Measurements from ENCODE around the gene TP63. TPM values are rescaled to one million over a fixed set of nuclear protein-coding genes. Genes with fewer than 3 reads are reported as not detected.

TP63 gene
- polyA plus RNA-seq, 1 donor from 2014 or later = 0.12 TPM

GRCh38 chr3:189809583-189809982 lies 178.4 kb downstream of the TP63 start:
- Histone ChIP-seq H3K4me2 (ENCODE audit: low read length) (no peak overlapping the region), H2AFZ (ENCODE audit: low read depth, low read length) (no peak overlapping the region), H3K9me2 (ENCODE audit: insufficient read depth, low read length) (no peaks in the 10 kb centered on the region), H3K9ac (ENCODE audit: low read length) (no peak overlapping the region), H3F3A (ENCODE audit: insufficient read depth, low read length, poor library complexity, severe bottlenecking) (no peaks in the 10 kb centered on the region), H3K9me3 (ENCODE audit: low read length) (no peaks in the 10 kb centered on the region), H3K79me2 (replicated peaks; ENCODE audit: insufficient read depth, low read length) (no peaks in the 10 kb centered on the region), H3K4me3 (ENCODE audit: low read length) (no peak overlapping the region), H3K27ac (ENCODE audit: low read length) (no peak overlapping the region), H3K27me3 (ENCODE audit: insufficient read depth, low read depth, low read length) (peaks cover 79% of the 10 kb centered on the region), H3K36me3 (ENCODE audit: insufficient read depth, low read length) (no peaks in the 10 kb centered on the region), H4K20me1 (ENCODE audit: insufficient read depth) (no peaks in the 10 kb centered on the region)
- no peak for TF ChIP-seq POLR2AphosphoS5 (IDR thresholded peaks at IDR 0.05)
- TF ChIP-seq EZH2 (IDR thresholded peaks at IDR 0.05; ENCODE audit: borderline replicate concordance, insufficient read depth, low read length, poor library complexity, severe bottlenecking) = no peak
- no peak for TF ChIP-seq EP300 (conservative IDR thresholded peaks at IDR 0.05; ENCODE audit: poor library complexity, severe bottlenecking)
- no peak for TF ChIP-seq TAF1 (IDR thresholded peaks at IDR 0.05; ENCODE audit: low read depth)
- no peak for TF ChIP-seq REST (IDR thresholded peaks at IDR 0.05; ENCODE audit: borderline replicate concordance)
- no peak for TF ChIP-seq RAD21 (conservative IDR thresholded peaks at IDR 0.05)
- no peak for TF ChIP-seq MXI1 (conservative IDR thresholded peaks at IDR 0.05; ENCODE audit: poor library complexity, severe bottlenecking)
- TF ChIP-seq CTCF (IDR thresholded peaks at IDR 0.05; ENCODE audit: poor library complexity, severe bottlenecking) = no peak
- TF ChIP-seq SMC3 (conservative IDR thresholded peaks at IDR 0.05; ENCODE audit: poor library complexity) = no peak

GRCh38 chr3:189812806-189813465 lies 181.7 kb downstream of the TP63 start:
- Histone ChIP-seq H3K9ac (ENCODE audit: low read length) (no peak overlapping the region), H3K4me3 (ENCODE audit: low read length) (no peak overlapping the region), H2AFZ (ENCODE audit: low read depth, low read length) (no peak overlapping the region), H3K79me2 (replicated peaks; ENCODE audit: insufficient read depth, low read length) (no peaks in the 10 kb centered on the region), H3K27me3 (ENCODE audit: insufficient read depth, low read depth, low read length) (peaks cover 60% of the 10 kb centered on the region), H3K4me2 (ENCODE audit: low read length) (no peak overlapping the region), H3K36me3 (ENCODE audit: insufficient read depth, low read length) (no peaks in the 10 kb centered on the region), H3K9me3 (ENCODE audit: low read length) (no peaks in the 10 kb centered on the region), H3F3A (ENCODE audit: insufficient read depth, low read length, poor library complexity, severe bottlenecking) (no peaks in the 10 kb centered on the region), H3K9me2 (ENCODE audit: insufficient read depth, low read length) (no peaks in the 10 kb centered on the region), H4K20me1 (ENCODE audit: insufficient read depth) (no peaks in the 10 kb centered on the region), H3K27ac (ENCODE audit: low read length) (no peak overlapping the region)
- TF ChIP-seq TAF1 (IDR thresholded peaks at IDR 0.05; ENCODE audit: low read depth) (no peak), POLR2AphosphoS5 (IDR thresholded peaks at IDR 0.05) (no peak), EZH2 (IDR thresholded peaks at IDR 0.05; ENCODE audit: borderline replicate concordance, insufficient read depth, low read length, poor library complexity, severe bottlenecking) (no peak), MXI1 (conservative IDR thresholded peaks at IDR 0.05; ENCODE audit: poor library complexity, severe bottlenecking) (no peak), RAD21 (conservative IDR thresholded peaks at IDR 0.05) (no peak), CTCF (IDR thresholded peaks at IDR 0.05; ENCODE audit: poor library complexity, severe bottlenecking) (no peak), EP300 (conservative IDR thresholded peaks at IDR 0.05; ENCODE audit: poor library complexity, severe bottlenecking) (no peak), SMC3 (conservative IDR thresholded peaks at IDR 0.05; ENCODE audit: poor library complexity) (no peak), REST (IDR thresholded peaks at IDR 0.05; ENCODE audit: borderline replicate concordance) (no peak)
